ENCODE results near the gene ALDH9A1.

The ALDH9A1 gene

DNA sequence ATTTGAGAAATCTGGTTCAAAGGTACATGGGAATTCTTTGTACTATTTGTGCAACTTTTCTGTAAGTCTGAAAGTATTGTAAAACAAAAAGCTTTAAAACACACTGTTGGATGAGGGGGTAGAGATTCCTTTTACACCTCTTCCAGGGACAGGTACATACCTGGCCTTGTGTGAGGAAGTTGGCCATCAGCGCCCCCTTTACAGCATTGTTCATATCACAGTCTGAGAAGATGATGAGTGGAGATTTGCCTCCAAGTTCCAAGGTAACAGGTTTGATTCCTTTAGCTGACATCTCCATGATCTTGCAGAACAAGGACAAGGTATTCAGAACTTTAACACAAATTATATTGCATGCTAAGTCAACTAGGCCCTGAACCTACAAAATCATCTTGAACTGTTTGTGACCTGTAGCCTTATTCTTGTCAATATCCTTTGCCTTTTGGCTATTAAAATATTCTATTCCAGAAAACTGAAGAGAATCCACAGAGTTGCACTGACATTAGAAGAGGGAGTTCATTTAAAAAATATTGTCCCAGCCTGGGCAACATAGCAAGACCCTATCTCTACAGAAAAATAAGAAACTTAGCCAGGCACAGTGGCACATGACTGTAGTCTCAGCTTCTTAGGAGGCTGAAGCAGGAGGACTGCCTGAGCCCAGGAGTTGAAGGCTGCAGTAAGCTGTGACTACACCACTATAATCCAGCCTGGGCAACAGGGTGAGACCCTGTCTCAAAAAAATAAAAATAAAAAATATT, 18.9 kb downstream of the ALDH9A1 start:
- Histone ChIP-seq H3K9ac (no peak overlapping the region), H3K27me3 (ENCODE audit: control insufficient read depth, insufficient read depth, low read length) (no peaks in the 10 kb centered on the region), H3K4me1 (no peaks in the 10 kb centered on the region), H2AFZ (no peak overlapping the region), H3K4me2 (ENCODE audit: low read length) (no peak overlapping the region), H3K4me3 (ENCODE audit: low read depth, low read length) (no peak overlapping the region), H3K79me2 (no peaks in the 10 kb centered on the region), H3K36me3 (ENCODE audit: control insufficient read depth, insufficient read depth, low read length) (no peaks in the 10 kb centered on the region), H3K9me3 (ENCODE audit: control insufficient read depth, low read length) (no peaks in the 10 kb centered on the region), H3K27ac (no peak overlapping the region)
- TF ChIP-seq, protein P1, sequence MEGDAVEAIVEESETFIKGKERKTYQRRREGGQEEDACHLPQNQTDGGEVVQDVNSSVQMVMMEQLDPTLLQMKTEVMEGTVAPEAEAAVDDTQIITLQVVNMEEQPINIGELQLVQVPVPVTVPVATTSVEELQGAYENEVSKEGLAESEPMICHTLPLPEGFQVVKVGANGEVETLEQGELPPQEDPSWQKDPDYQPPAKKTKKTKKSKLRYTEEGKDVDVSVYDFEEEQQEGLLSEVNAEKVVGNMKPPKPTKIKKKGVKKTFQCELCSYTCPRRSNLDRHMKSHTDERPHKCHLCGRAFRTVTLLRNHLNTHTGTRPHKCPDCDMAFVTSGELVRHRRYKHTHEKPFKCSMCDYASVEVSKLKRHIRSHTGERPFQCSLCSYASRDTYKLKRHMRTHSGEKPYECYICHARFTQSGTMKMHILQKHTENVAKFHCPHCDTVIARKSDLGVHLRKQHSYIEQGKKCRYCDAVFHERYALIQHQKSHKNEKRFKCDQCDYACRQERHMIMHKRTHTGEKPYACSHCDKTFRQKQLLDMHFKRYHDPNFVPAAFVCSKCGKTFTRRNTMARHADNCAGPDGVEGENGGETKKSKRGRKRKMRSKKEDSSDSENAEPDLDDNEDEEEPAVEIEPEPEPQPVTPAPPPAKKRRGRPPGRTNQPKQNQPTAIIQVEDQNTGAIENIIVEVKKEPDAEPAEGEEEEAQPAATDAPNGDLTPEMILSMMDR (IDR thresholded peaks at IDR 0.05) = no peak

DNA sequence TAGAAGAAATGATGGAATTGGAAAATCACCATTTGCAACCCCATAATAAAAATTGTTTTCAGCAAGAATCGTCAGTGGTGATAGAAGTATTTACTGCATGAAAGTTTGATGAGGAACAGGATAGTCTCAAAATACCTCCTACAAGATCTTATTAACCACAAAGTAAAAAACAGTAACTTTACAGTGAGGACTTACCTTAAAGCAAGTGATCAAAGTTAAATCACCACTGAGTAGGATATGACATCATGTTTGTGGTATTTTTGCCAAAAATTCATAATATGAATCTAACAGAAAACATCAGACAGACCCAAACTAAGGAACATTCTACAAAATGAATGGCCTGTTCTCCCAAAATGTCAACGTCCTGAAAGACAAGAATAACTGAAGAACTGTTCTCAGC, 19.9 kb downstream of the ALDH9A1 start:
- TF ChIP-seq, protein P1 (IDR thresholded peaks at IDR 0.05) = no peak
- H3K79me2 ChIP-seq = no peaks in the 10 kb centered on the region
- H3K36me3 ChIP-seq (ENCODE audit: control insufficient read depth, insufficient read depth, low read length) = no peaks in the 10 kb centered on the region
- no peaks in the 10 kb centered on the region for H3K9me3 ChIP-seq (ENCODE audit: control insufficient read depth, low read length)
- H2AFZ ChIP-seq = no peak overlapping the region
- no peak overlapping the region for H3K4me3 ChIP-seq (ENCODE audit: low read depth, low read length)
- H3K27me3 ChIP-seq (ENCODE audit: control insufficient read depth, insufficient read depth, low read length) = no peaks in the 10 kb centered on the region
- H3K4me2 ChIP-seq (ENCODE audit: low read length) = no peak overlapping the region
- no peak overlapping the region for H3K27ac ChIP-seq
- no peak overlapping the region for H3K9ac ChIP-seq
- H3K4me1 ChIP-seq = no peaks in the 10 kb centered on the region

DNA sequence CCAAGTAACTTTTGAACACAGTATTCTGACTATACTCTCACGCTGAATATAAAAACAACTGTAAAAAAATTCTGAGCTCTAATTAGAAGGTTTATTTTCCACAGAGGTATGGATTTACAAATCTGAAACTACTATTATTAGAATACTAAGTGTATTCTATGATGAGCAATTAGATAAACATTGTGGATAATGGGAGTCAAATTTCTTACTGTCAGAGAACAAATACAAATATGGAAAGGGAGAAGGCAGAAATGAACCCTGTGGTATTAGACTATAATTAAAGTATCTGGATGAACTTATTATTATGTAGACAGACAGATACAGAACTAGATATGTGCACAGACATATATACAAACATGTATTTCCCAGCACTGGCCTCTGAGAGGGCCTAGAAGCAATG, 22.6 kb downstream of the ALDH9A1 start:
- Histone ChIP-seq H3K79me2 (no peaks in the 10 kb centered on the region), H3K4me2 (ENCODE audit: low read length) (no peak overlapping the region), H3K9me3 (ENCODE audit: control insufficient read depth, low read length) (no peaks in the 10 kb centered on the region), H3K9ac (no peak overlapping the region), H3K4me1 (no peaks in the 10 kb centered on the region), H3K27ac (no peak overlapping the region), H2AFZ (no peak overlapping the region), H3K27me3 (ENCODE audit: control insufficient read depth, insufficient read depth, low read length) (no peaks in the 10 kb centered on the region), H3K36me3 (ENCODE audit: control insufficient read depth, insufficient read depth, low read length) (no peaks in the 10 kb centered on the region), H3K4me3 (ENCODE audit: low read depth, low read length) (no peak overlapping the region)
- TF ChIP-seq, protein P1 (IDR thresholded peaks at IDR 0.05) = no peak

DNA sequence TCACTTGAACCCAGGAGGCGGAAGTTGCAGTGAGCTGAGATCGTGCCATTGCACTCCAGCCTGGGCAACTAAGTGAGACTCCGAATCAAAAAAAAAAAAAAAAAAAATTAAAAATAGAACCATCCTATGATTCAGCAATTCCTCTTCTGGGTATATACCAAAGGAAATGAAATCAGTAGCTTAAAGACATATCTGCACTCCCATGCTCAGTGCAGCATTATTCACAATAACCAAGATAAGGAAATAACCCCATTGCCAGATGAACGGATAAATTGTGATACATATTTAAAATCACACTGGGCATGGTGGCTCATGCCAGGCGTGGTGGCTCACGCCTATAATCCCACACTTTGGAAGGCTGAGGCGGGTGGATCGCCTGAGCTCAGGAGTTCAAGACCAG, 23.8 kb downstream of the ALDH9A1 start:
- Histone ChIP-seq H3K9me3 (ENCODE audit: control insufficient read depth, low read length) (no peaks in the 10 kb centered on the region), H2AFZ (no peak overlapping the region), H3K4me2 (ENCODE audit: low read length) (no peak overlapping the region), H3K4me3 (ENCODE audit: low read depth, low read length) (no peak overlapping the region), H3K27me3 (ENCODE audit: control insufficient read depth, insufficient read depth, low read length) (no peaks in the 10 kb centered on the region), H3K36me3 (ENCODE audit: control insufficient read depth, insufficient read depth, low read length) (no peaks in the 10 kb centered on the region), H3K27ac (no peak overlapping the region), H3K4me1 (no peaks in the 10 kb centered on the region), H3K9ac (no peak overlapping the region), H3K79me2 (no peaks in the 10 kb centered on the region)
- TF ChIP-seq, protein P1 (IDR thresholded peaks at IDR 0.05) = no peak

DNA sequence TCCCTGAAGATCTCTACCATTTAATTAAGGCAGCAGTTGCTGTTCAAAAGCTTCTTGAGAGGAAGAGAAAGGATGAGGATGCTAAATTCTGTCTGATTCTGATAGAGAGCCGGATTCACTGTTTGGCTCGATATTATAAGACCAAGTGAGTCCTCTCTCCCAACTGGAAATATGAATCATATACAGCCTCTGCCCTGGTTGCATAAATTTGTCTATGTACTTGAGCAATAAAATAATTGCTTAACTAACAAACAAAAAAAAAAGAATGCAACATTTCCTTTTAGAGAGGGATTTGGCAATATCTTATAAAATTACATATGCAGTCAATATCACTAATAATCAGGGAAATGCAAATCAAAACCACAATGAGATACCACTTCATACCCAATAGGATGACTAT, 26.8 kb downstream of the ALDH9A1 start:
- no peaks in the 10 kb centered on the region for H3K27me3 ChIP-seq (ENCODE audit: control insufficient read depth, insufficient read depth, low read length)
- no peak overlapping the region for H3K27ac ChIP-seq
- H3K4me2 ChIP-seq (ENCODE audit: low read length) = no peak overlapping the region
- no peaks in the 10 kb centered on the region for H3K36me3 ChIP-seq (ENCODE audit: control insufficient read depth, insufficient read depth, low read length)
- no peaks in the 10 kb centered on the region for H3K79me2 ChIP-seq
- TF ChIP-seq, protein P1 (IDR thresholded peaks at IDR 0.05) = no peak
- no peak overlapping the region for H3K4me3 ChIP-seq (ENCODE audit: low read depth, low read length)
- no peaks in the 10 kb centered on the region for H3K9me3 ChIP-seq (ENCODE audit: control insufficient read depth, low read length)
- no peak overlapping the region for H3K9ac ChIP-seq
- H3K4me1 ChIP-seq = no peaks in the 10 kb centered on the region
- no peak overlapping the region for H2AFZ ChIP-seq

Measured in parathyroid adenoma (tissue), 2 donors.